Hepatocyte (in vitro differentiated cells): Measurements from ENCODE around the gene SMG9. TPM values are rescaled to one million over a fixed set of nuclear protein-coding genes. Genes with fewer than 3 reads are reported as not detected.

Experiments used
- DNase-seq: peaks from one replicate; pipeline ENCODE4 v3.0.0-alpha.2; 2016; ENCODE audit warnings: low spot score
- H2AFZ ChIP-seq: fragments of 200-600 bp; sonication (generic); 2 replicates; pipeline ENCODE4 v1.6.0; 2016; ENCODE audit warnings: antibody characterized with exemption, mild to moderate bottlenecking
- H3K27ac ChIP-seq: fragments of 200-600 bp; sonication (generic); 2 replicates; pipeline ENCODE4 v1.5.1; 2016; ENCODE audit warnings: mild to moderate bottlenecking
- H3K27me3 ChIP-seq: fragments of 200-600 bp; sonication (generic); 2 replicates; pipeline ENCODE4 v1.6.1; 2016
- H3K36me3 ChIP-seq: fragments of 200-600 bp; sonication (generic); replicated peaks from 2 replicates; pipeline ENCODE4 v1.5.1; 2016; ENCODE audit warnings: low read depth; ENCODE audit not compliant: insufficient read depth
- H3K4me1 ChIP-seq: fragments of 200-600 bp; sonication (generic); 2 replicates; pipeline ENCODE4 v1.5.1; 2016; ENCODE audit warnings: mild to moderate bottlenecking, moderate library complexity; ENCODE audit not compliant: insufficient read depth
- H3K4me2 ChIP-seq: fragments of 200-600 bp; sonication (generic); 2 replicates; pipeline ENCODE4 v1.6.0; 2016
- H3K4me3 ChIP-seq: fragments of 200-600 bp; sonication (generic); 2 replicates; pipeline ENCODE4 v1.5.1; 2016; ENCODE audit warnings: mild to moderate bottlenecking
- H3K79me2 ChIP-seq: fragments of 200-600 bp; sonication (generic); 2 replicates; pipeline ENCODE4 v1.6.0; 2017; ENCODE audit warnings: mild to moderate bottlenecking
- H3K9me2 ChIP-seq: fragments of 200-600 bp; sonication (generic); replicated peaks from 2 replicates; pipeline ENCODE4 v1.6.0; 2017; ENCODE audit warnings: mild to moderate bottlenecking; ENCODE audit not compliant: insufficient read depth
- H3K9me3 ChIP-seq: fragments of 200-600 bp; sonication (generic); 2 replicates; pipeline ENCODE4 v1.5.1; 2016; ENCODE audit warnings: low read depth, mild to moderate bottlenecking
- H4K20me1 ChIP-seq: fragments of 200-600 bp; sonication (generic); 2 replicates; pipeline ENCODE4 v1.6.0; 2016; ENCODE audit warnings: mild to moderate bottlenecking; ENCODE audit not compliant: insufficient read depth, poor library complexity, severe bottlenecking
- CTCF ChIP-seq: fragments of 200-600 bp; sonication (generic); IDR thresholded peaks from 2 replicates; pipeline ENCODE4 v1.5.1; 2016; ENCODE audit warnings: antibody characterized with exemption, mild to moderate bottlenecking; ENCODE audit not compliant: poor library complexity
- EZH2 ChIP-seq: fragments of 200-600 bp; sonication (generic); IDR thresholded peaks from 2 replicates; pipeline ENCODE4 v1.6.1; 2016; ENCODE audit warnings: antibody characterized with exemption, mild to moderate bottlenecking, borderline replicate concordance
- EZH2phosphoT487 ChIP-seq: fragments of 200-600 bp; sonication (generic); IDR thresholded peaks from one replicate; pipeline ENCODE4 v1.6.1; 2018; ENCODE audit warnings: antibody characterized with exemption, mild to moderate bottlenecking, low read depth, moderate library complexity; ENCODE audit not compliant: unreplicated experiment, severe bottlenecking
- WGBS: methylation state at CpG from one replicate; pipeline ENCODE4 v1.1.6; 2016; ENCODE audit warnings: low lambda C conversion rate; ENCODE audit errors: missing lambda C conversion rate; 5-methylcytosine and 5-hydroxymethylcytosine counted together
- polyA plus RNA-seq: library from polyadenylated mRNA; unstranded; fragments of >200 nt; fragmentation: Nextera tagmentation; extraction: Ambion mirVana; gene quantifications from 2 replicates; pipeline ENCODE4 v1.2.1, GENCODE V29; 2016
- total RNA-seq: library from RNA; depleted of rRNA; stranded (reverse); fragments of >200 nt; gene quantifications from 2 replicates; pipeline ENCODE4 v1.2.3, GENCODE V29; 2014

The SMG9 gene
- total and polyA plus RNA-seq, 2 experiments from 2014 or later = 16.1 to 34.9 TPM

DNA sequence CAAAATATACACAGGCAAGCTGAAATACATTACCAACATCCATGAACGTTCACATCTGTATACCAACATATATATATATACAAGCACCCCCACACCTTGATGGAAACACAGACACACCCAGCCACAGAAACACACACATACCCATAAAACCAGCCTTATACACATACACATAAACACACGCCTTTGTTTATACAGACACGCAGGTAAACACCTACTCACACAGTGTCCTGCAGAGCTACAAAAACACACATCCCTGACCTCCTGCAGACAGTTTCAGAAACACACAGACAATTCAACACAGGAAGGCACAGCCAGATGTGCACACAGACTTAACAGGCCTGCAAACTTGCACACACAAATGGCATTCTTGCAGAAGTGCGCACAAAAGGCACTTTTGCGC is 60.2 kb downstream of the SMG9 start:
- no peak for TF ChIP-seq EZH2
- no peak for TF ChIP-seq CTCF
- no peak for TF ChIP-seq EZH2phosphoT487
- DNase-seq = no peak
- Histone ChIP-seq H3K27me3 (peaks cover 8% of the 10 kb centered on the region), H3K79me2 (no peaks in the 10 kb centered on the region), H3K4me3 (no peak overlapping the region), H3K9me3 (no peaks in the 10 kb centered on the region), H2AFZ (no peak overlapping the region), H3K9me2 (no peaks in the 10 kb centered on the region), H3K36me3 (no peaks in the 10 kb centered on the region), H3K4me2 (no peak overlapping the region), H3K27ac (no peak overlapping the region), H3K4me1 (no peaks in the 10 kb centered on the region), H4K20me1 (no peaks in the 10 kb centered on the region)
- WGBS = 76% methylated on average over 5 of the region's 5 CpGs

GRCh38 chr19:43692877-43693276 is 61.9 kb downstream of the SMG9 start:
- Histone ChIP-seq H4K20me1 (no peaks in the 10 kb centered on the region), H3K27ac (no peak overlapping the region), H3K4me2 (no peak overlapping the region), H3K4me3 (no peak overlapping the region), H3K27me3 (no peaks in the 10 kb centered on the region), H3K9me2 (no peaks in the 10 kb centered on the region), H3K79me2 (no peaks in the 10 kb centered on the region), H2AFZ (no peak overlapping the region), H3K36me3 (no peaks in the 10 kb centered on the region), H3K9me3 (no peaks in the 10 kb centered on the region), H3K4me1 (no peaks in the 10 kb centered on the region)
- TF ChIP-seq EZH2phosphoT487 (no peak), CTCF (no peak), EZH2 (no peak)
- 83% methylated on average over 4 of the region's 4 CpGs for WGBS
- no peak for DNase-seq

DNA sequence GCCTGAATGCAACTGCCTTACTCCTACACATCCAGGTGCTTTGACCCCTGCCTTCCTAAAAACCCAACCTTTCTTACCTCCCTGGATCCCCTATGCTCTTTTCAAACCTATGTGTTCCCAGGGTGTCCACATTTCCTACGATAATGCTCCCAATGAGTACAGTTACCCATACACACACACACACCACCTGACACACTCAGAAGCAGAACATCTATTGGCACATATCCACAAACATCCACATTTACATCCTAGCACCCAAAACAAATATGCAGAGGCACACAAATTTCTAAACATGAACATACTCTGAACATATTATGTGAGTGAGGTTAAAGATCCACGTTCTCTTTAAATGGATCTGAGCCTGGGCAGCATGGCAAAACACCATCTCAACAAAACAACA is 62.4 kb downstream of the SMG9 start:
- TF ChIP-seq EZH2phosphoT487 (no peak), CTCF (no peak), EZH2 (no peak)
- no peaks in the 10 kb centered on the region for H3K4me1 ChIP-seq
- no peaks in the 10 kb centered on the region for H3K27me3 ChIP-seq
- no peaks in the 10 kb centered on the region for H4K20me1 ChIP-seq
- H3K4me2 ChIP-seq = no peak overlapping the region
- no peak overlapping the region for H2AFZ ChIP-seq
- H3K4me3 ChIP-seq = no peak overlapping the region
- H3K9me2 ChIP-seq = no peaks in the 10 kb centered on the region
- DNase-seq = no peak
- 90% methylated on average over 2 of the region's 2 CpGs for WGBS
- H3K79me2 ChIP-seq = no peaks in the 10 kb centered on the region
- no peaks in the 10 kb centered on the region for H3K9me3 ChIP-seq
- no peak overlapping the region for H3K27ac ChIP-seq
- no peaks in the 10 kb centered on the region for H3K36me3 ChIP-seq

GRCh38 chr19:43691755-43692154 is 63.0 kb downstream of the SMG9 start:
- Histone ChIP-seq H4K20me1 (no peaks in the 10 kb centered on the region), H3K9me2 (no peaks in the 10 kb centered on the region), H3K4me2 (no peak overlapping the region), H3K36me3 (no peaks in the 10 kb centered on the region), H2AFZ (no peak overlapping the region), H3K27ac (no peak overlapping the region), H3K27me3 (no peaks in the 10 kb centered on the region), H3K9me3 (no peaks in the 10 kb centered on the region), H3K4me1 (no peaks in the 10 kb centered on the region), H3K79me2 (no peaks in the 10 kb centered on the region), H3K4me3 (no peak overlapping the region)
- WGBS = 91% methylated on average over 5 of the region's 5 CpGs
- DNase-seq = no peak
- TF ChIP-seq CTCF (no peak), EZH2 (no peak), EZH2phosphoT487 (no peak)
